MCF 10A (cell line): ENCODE measurements around the gene PSME3. TPM values are rescaled to one million over a fixed set of nuclear protein-coding genes. Genes with fewer than 3 reads are reported as not detected.
"Not testable (repeated sequence)": the region's sequence is repeated elsewhere in the genome, so short reads cannot be mapped to it uniquely, and the experiment has no call there.

Source experiments
- BruUV-seq: library from RNA; stranded (reverse); fragments of 400-500 nt; replicated peaks from 2 replicates; lab custom pipeline; 2021; lab: Mats Ljungman, UMichigan
- CTCF ChIA-PET: fragments of 300-600 bp; sonication (Branson Sonifier 250); formaldehyde crosslinking; extraction: SDS; loops from one replicate; lab custom pipeline; 2021; ENCODE audit warnings: antibody characterized with exemption, inconsistent platforms; lab: Yijun Ruan, JAX
- POLR2A ChIA-PET: fragments of 300-600, 350-650 bp; sonication (Branson Sonifier 250); formaldehyde crosslinking; extraction: SDS; loops from one replicate; lab custom pipeline; 2020; ENCODE audit warnings: antibody characterized with exemption, inconsistent platforms; lab: Yijun Ruan, JAX
- DNase-seq: peaks from one replicate; pipeline ENCODE4 v3.0.0-alpha.2; 2018; ENCODE audit not compliant: unreplicated experiment
- H3K27ac Mint-ChIP-seq: one replicate; pipeline ENCODE4 v1.8.0; 2022; ENCODE audit warnings: mild to moderate bottlenecking, low read depth, mixed read lengths; ENCODE audit not compliant: unreplicated experiment
- H3K27me3 Mint-ChIP-seq: one replicate; pipeline ENCODE4 v1.8.0; 2022; ENCODE audit warnings: mixed read lengths; ENCODE audit not compliant: insufficient read depth, unreplicated experiment
- H3K36me3 Mint-ChIP-seq: one replicate; pipeline ENCODE4 v1.8.0; 2022; ENCODE audit warnings: mild to moderate bottlenecking, moderate library complexity, mixed read lengths; ENCODE audit not compliant: insufficient read depth, unreplicated experiment
- H3K4me1 Mint-ChIP-seq: one replicate; pipeline ENCODE4 v1.8.0; 2022; ENCODE audit warnings: mixed read lengths; ENCODE audit not compliant: insufficient read depth, unreplicated experiment
- H3K4me3 Mint-ChIP-seq: one replicate; pipeline ENCODE4 v1.8.0; 2022; ENCODE audit warnings: mild to moderate bottlenecking, moderate library complexity, mixed read lengths; ENCODE audit not compliant: unreplicated experiment
- H3K9me3 Mint-ChIP-seq: one replicate; pipeline ENCODE4 v1.8.0; 2022; ENCODE audit warnings: mixed read lengths; ENCODE audit not compliant: unreplicated experiment
- intact Hi-C: fragments of 100-400 bp; cut with micrococcal nuclease; formaldehyde crosslinking; loops from 2 replicates; pipeline ENCODE4 v1.14.1; 2022
- total RNA-seq: library from RNA; stranded (reverse); gene quantifications from 2 replicates; pipeline ENCODE4 v1.2.3, GENCODE V29; 2022
- TF ChIP-seq, protein P1 (sequence below): fragments of 200-600 bp; IDR thresholded peaks from one replicate; pipeline ENCODE4 v1.8.0; 2022; ENCODE audit warnings: antibody characterized with exemption, mild to moderate bottlenecking; ENCODE audit not compliant: unreplicated experiment

The PSME3 gene
- total RNA-seq, 1 experiment from 2014 or later: 220 TPM

DNA sequence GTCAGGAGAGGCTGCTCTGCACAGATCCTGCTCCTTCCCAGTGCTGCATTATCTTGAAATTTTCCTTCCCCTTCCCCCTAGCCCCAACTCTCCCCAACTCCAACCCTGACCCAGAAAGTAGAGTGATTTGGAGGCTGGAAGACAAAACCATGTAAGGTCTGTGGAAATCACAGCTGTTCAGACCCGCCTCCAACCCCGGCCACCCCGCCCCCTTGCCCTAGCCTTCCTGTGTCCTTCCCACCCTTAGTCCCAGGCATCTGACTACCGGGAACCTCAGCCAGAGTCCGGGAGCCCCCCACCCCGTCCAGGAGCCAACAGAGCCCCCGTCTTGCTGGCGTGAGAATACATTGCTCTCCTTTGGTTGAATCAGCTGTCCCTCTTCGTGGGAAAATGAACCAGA is 17.8 kb downstream of the PSME3 start, which contains the start of gene AOC3:
Gene AOC3, plus strand, starts transcription at position 246 of the 400 bp plus-strand sequence. Its CDS starts 145 bp downstream, at position 391.
- no peak within 1 kb of the TSS for H3K4me3 Mint-ChIP-seq
- no peak for DNase-seq
- no peaks in the 10 kb centered on the region for H3K9me3 Mint-ChIP-seq
- BruUV-seq: no TSS peak
- peaks cover 3% of the 10 kb centered on the region for H3K36me3 Mint-ChIP-seq
- peaks cover 8% of the 10 kb centered on the region for H3K4me1 Mint-ChIP-seq
- TF ChIP-seq, protein P1, sequence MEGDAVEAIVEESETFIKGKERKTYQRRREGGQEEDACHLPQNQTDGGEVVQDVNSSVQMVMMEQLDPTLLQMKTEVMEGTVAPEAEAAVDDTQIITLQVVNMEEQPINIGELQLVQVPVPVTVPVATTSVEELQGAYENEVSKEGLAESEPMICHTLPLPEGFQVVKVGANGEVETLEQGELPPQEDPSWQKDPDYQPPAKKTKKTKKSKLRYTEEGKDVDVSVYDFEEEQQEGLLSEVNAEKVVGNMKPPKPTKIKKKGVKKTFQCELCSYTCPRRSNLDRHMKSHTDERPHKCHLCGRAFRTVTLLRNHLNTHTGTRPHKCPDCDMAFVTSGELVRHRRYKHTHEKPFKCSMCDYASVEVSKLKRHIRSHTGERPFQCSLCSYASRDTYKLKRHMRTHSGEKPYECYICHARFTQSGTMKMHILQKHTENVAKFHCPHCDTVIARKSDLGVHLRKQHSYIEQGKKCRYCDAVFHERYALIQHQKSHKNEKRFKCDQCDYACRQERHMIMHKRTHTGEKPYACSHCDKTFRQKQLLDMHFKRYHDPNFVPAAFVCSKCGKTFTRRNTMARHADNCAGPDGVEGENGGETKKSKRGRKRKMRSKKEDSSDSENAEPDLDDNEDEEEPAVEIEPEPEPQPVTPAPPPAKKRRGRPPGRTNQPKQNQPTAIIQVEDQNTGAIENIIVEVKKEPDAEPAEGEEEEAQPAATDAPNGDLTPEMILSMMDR: no peak
- ChIA-PET POLR2A (no interaction called here), CTCF (interaction anchor here (0.6 to 1.0 kb wide), 2 partner anchors 78 to 278 kb away, joined by 3 to 4 read pairs; no protein-coding TSS in a partner anchor)
- peaks cover 26% of the 10 kb centered on the region for H3K27me3 Mint-ChIP-seq
- intact Hi-C loops: no loop called here
- H3K27ac Mint-ChIP-seq: no peak within 1 kb of the TSS

DNA sequence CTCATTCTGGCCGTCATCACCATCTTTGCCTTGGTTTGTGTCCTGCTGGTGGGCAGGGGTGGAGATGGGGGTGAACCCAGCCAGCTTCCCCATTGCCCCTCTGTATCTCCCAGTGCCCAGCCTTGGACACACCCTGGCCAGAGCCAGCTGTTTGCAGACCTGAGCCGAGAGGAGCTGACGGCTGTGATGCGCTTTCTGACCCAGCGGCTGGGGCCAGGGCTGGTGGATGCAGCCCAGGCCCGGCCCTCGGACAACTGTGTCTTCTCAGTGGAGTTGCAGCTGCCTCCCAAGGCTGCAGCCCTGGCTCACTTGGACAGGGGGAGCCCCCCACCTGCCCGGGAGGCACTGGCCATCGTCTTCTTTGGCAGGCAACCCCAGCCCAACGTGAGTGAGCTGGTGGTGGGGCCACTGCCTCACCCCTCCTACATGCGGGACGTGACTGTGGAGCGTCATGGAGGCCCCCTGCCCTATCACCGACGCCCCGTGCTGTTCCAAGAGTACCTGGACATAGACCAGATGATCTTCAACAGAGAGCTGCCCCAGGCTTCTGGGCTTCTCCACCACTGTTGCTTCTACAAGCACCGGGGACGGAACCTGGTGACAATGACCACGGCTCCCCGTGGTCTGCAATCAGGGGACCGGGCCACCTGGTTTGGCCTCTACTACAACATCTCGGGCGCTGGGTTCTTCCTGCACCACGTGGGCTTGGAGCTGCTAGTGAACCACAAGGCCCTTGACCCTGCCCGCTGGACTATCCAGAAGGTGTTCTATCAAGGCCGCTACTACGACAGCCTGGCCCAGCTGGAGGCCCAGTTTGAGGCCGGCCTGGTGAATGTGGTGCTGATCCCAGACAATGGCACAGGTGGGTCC is 18.4 kb downstream of the PSME3 start:
- H3K4me1 Mint-ChIP-seq, intact Hi-C loops, H3K4me3 Mint-ChIP-seq, H3K27ac Mint-ChIP-seq, H3K36me3 Mint-ChIP-seq, BruUV-seq, POLR2A ChIA-PET, DNase-seq, H3K9me3 Mint-ChIP-seq: not testable (repeated sequence)
- CTCF ChIA-PET: interaction anchor here (0.6 kb wide), 2 partner anchors 55 to 86 kb away, joined by 3 read pairs; no protein-coding TSS in a partner anchor
- peaks cover 30% of the 10 kb centered on the region for H3K27me3 Mint-ChIP-seq

DNA sequence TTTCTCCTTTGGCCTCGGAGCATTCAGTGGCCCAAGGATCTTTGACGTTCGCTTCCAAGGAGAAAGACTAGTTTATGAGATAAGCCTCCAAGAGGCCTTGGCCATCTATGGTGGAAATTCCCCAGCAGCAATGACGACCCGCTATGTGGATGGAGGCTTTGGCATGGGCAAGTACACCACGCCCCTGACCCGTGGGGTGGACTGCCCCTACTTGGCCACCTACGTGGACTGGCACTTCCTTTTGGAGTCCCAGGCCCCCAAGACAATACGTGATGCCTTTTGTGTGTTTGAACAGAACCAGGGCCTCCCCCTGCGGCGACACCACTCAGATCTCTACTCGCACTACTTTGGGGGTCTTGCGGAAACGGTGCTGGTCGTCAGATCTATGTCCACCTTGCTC is 19.2 kb downstream of the PSME3 start:
- no peaks in the 10 kb centered on the region for H3K36me3 Mint-ChIP-seq
- H3K27ac Mint-ChIP-seq: no peak overlapping the region
- peaks cover 37% of the 10 kb centered on the region for H3K27me3 Mint-ChIP-seq
- H3K4me3 Mint-ChIP-seq: no peak overlapping the region
- intact Hi-C loops: no loop called here
- H3K4me1 Mint-ChIP-seq: no peaks in the 10 kb centered on the region
- BruUV-seq: no TSS peak
- no peak for DNase-seq
- TF ChIP-seq, protein P1: no peak
- CTCF ChIA-PET: interaction anchor here (0.6 to 1.0 kb wide), 2 partner anchors 10 to 85 kb away, joined by 3 read pairs; no protein-coding TSS in a partner anchor
- POLR2A ChIA-PET: interaction anchor here (1.0 kb wide), 1 partner anchor 15 kb away, joined by 3 read pairs; no protein-coding TSS in a partner anchor
- H3K9me3 Mint-ChIP-seq: no peaks in the 10 kb centered on the region

DNA sequence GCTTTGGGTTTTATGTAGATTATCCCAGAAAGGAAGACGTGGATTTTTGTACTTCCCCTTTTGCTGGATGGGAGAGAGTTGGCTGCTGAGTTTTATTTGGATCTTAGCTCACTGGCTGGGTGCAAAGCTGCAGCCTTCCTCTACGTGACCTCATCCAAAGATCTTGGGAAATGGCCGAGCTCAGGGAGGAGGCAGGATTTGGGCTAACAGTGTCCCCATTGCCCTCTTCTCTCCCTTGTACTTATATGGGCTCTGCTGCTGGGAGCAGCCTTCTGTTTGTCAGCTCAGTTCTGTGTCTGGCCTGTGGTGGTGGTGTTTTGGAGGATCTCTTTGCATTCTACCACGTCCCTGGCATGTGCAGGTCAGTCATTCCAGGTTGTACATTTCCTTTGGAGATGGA is 19.8 kb downstream of the PSME3 start:
- no TSS peak for BruUV-seq
- H3K9me3 Mint-ChIP-seq: no peaks in the 10 kb centered on the region
- no peak overlapping the region for H3K27ac Mint-ChIP-seq
- peaks cover 38% of the 10 kb centered on the region for H3K27me3 Mint-ChIP-seq
- intact Hi-C loops: no loop called here
- ChIA-PET POLR2A (interaction anchor here (0.6 to 1.0 kb wide), 2 partner anchors 14 to 292 kb away, joined by 3 to 4 read pairs; no protein-coding TSS in a partner anchor), CTCF (interaction anchor here (1.0 kb wide), 1 partner anchor 10 kb away, joined by 3 read pairs; no protein-coding TSS in a partner anchor)
- TF ChIP-seq, protein P1: no peak
- DNase-seq: no peak
- no peaks in the 10 kb centered on the region for H3K4me1 Mint-ChIP-seq
- H3K4me3 Mint-ChIP-seq: no peak overlapping the region
- no peaks in the 10 kb centered on the region for H3K36me3 Mint-ChIP-seq
